GM18951 (cell line): ENCODE results near the gene MAPK14.

ENCODE experiments used
- POLR2A ChIP-seq: IDR thresholded peaks from 4 replicates; pipeline ENCODE4 v1.6.1; 2011; ENCODE audit warnings: mild to moderate bottlenecking; ENCODE audit not compliant: insufficient read length, insufficient read depth; ENCODE audit errors: extremely low read depth
- in situ Hi-C: fragments of 300-500 bp; cut with MboI; formaldehyde crosslinking; loops from one replicate; pipeline ENCODE4 v1.12.0; 2022; ENCODE audit warnings: low sequenced_read_pairs, mixed read lengths, inconsistent platforms; ENCODE audit not compliant: unreplicated experiment

The MAPK14 gene

GRCh38 chr6:36121787-36122494, 94.3 kb downstream of the MAPK14 start:
- no peak for TF ChIP-seq POLR2A
- in situ Hi-C loops, result loop anchor here (10.0 kb wide), 1 partner anchor 73 kb away; the partner anchor contains the start of gene BRPF3

- in situ Hi-C loops, result loop anchor here (10.0 kb wide), 1 partner anchor 72 kb away; the partner anchor contains the start of gene BRPF3
- TF ChIP-seq POLR2A, result no peak
Observed at GRCh38 chr6:36122495-36123269, 95.1 kb downstream of the MAPK14 start.

- TF ChIP-seq POLR2A, result no peak
- in situ Hi-C loops, result loop anchor here (10.0 kb wide), 1 partner anchor 71 kb away; the partner anchor contains the start of gene BRPF3
Observed at GRCh38 chr6:36123270-36124139, 95.9 kb downstream of the MAPK14 start.

GRCh38 chr6:36124346-36124745, 96.7 kb downstream of the MAPK14 start:
- in situ Hi-C loops, result loop anchor here (10.0 kb wide), 1 partner anchor 70 kb away; the partner anchor contains the start of gene BRPF3

- TF ChIP-seq POLR2A, result no peak
- in situ Hi-C loops, result loop anchor here (10.0 kb wide), 1 partner anchor 70 kb away; the partner anchor contains the start of gene BRPF3
Observed at GRCh38 chr6:36124881-36125280, 97.3 kb downstream of the MAPK14 start.

- in situ Hi-C loops, result loop anchor here (10.0 kb wide), 1 partner anchor 69 kb away; the partner anchor contains the start of gene BRPF3
- no peak for TF ChIP-seq POLR2A
Observed at GRCh38 chr6:36125575-36125974, 98.0 kb downstream of the MAPK14 start.

GRCh38 chr6:36126121-36126520, 98.5 kb downstream of the MAPK14 start:
- in situ Hi-C loops, result loop anchor here (10.0 kb wide), 1 partner anchor 69 kb away; the partner anchor contains the start of gene BRPF3
- no peak for TF ChIP-seq POLR2A

- in situ Hi-C loops, result loop anchor here (10.0 kb wide), 1 partner anchor 68 kb away; the partner anchor contains the start of gene BRPF3
- no peak for TF ChIP-seq POLR2A
Observed at GRCh38 chr6:36126553-36127458, 99.2 kb downstream of the MAPK14 start.

- in situ Hi-C loops, result loop anchor here (10.0 kb wide), 1 partner anchor 67 kb away; the partner anchor contains the start of gene BRPF3
- no peak for TF ChIP-seq POLR2A
Observed at GRCh38 chr6:36127462-36128016, 99.9 kb downstream of the MAPK14 start.

GRCh38 chr6:36128073-36128472, 100.5 kb downstream of the MAPK14 start:
- no peak for TF ChIP-seq POLR2A
- in situ Hi-C loops, result loop anchor here (10.0 kb wide), 1 partner anchor 67 kb away; the partner anchor contains the start of gene BRPF3

GRCh38 chr6:36128793-36129192, 101.2 kb downstream of the MAPK14 start:
- TF ChIP-seq POLR2A, result no peak
- in situ Hi-C loops, result loop anchor here (10.0 kb wide), 1 partner anchor 66 kb away; the partner anchor contains the start of gene BRPF3

GRCh38 chr6:36129334-36129733, 101.7 kb downstream of the MAPK14 start:
- in situ Hi-C loops, result loop anchor here (10.0 kb wide), 1 partner anchor 65 kb away; the partner anchor contains the start of gene BRPF3
